KMS-11 (cell line): ENCODE measurements around the gene CRMP1.
A peak's percentile ranks its signal among the peaks of the same experiment; 100 is the strongest.

Experiments
- H2AFZ ChIP-seq: fragments of 200-600 bp; sonication (generic); 2 replicates; pipeline ENCODE4 v1.6.1; 2016; ENCODE audit warnings: antibody characterized with exemption, mixed run types, low read depth
- H3K27ac ChIP-seq: fragments of 200-600 bp; sonication (generic); 2 replicates; pipeline ENCODE4 v1.6.1; 2016; ENCODE audit warnings: mild to moderate bottlenecking, mixed run types
- H3K27me3 ChIP-seq: fragments of 200-600 bp; sonication (generic); 2 replicates; pipeline ENCODE4 v1.6.1; 2017; ENCODE audit warnings: mild to moderate bottlenecking, low read depth, mixed run types, moderate library complexity; ENCODE audit not compliant: insufficient read depth
- H3K36me3 ChIP-seq: fragments of 200-600 bp; sonication (generic); 2 replicates; pipeline ENCODE4 v1.6.1; 2017; ENCODE audit warnings: mild to moderate bottlenecking, mixed run types; ENCODE audit not compliant: insufficient read depth
- H3K4me1 ChIP-seq: fragments of 200-600 bp; sonication (generic); 2 replicates; pipeline ENCODE4 v1.6.1; 2016; ENCODE audit warnings: mild to moderate bottlenecking, low read depth, mixed run types; ENCODE audit not compliant: poor library complexity, severe bottlenecking
- H3K4me2 ChIP-seq: fragments of 200-600 bp; sonication (generic); 2 replicates; pipeline ENCODE4 v1.7.0; 2016; ENCODE audit warnings: mild to moderate bottlenecking, mixed run types
- H3K4me3 ChIP-seq: fragments of 200-600 bp; sonication (generic); IDR thresholded peaks from 2 replicates; pipeline ENCODE4 v1.6.1; 2017; ENCODE audit warnings: low read depth, low read length, mixed read lengths; ENCODE audit not compliant: insufficient read depth
- H3K79me2 ChIP-seq: fragments of 200-600 bp; sonication (generic); 2 replicates; pipeline ENCODE4 v1.6.1; 2016; ENCODE audit warnings: low read depth, mixed run types; ENCODE audit not compliant: insufficient read depth
- H3K9ac ChIP-seq: fragments of 200-600 bp; sonication (generic); 2 replicates; pipeline ENCODE4 v1.6.1; 2016; ENCODE audit warnings: mild to moderate bottlenecking, mixed run types
- H4K20me1 ChIP-seq: fragments of 200-600 bp; sonication (generic); 2 replicates; pipeline ENCODE4 v1.6.1; 2016; ENCODE audit warnings: mild to moderate bottlenecking, mixed run types; ENCODE audit not compliant: insufficient read depth
- TF ChIP-seq, protein P1 (sequence below): fragments of 200-600 bp; sonication (generic); conservative IDR thresholded peaks from 2 replicates; pipeline ENCODE4 v1.6.1; 2017; ENCODE audit warnings: low read depth, mild to moderate bottlenecking, antibody characterized with exemption, low read length, moderate library complexity, mixed read lengths

The CRMP1 gene

GRCh38 chr4:5890063-5890727 lies 2.7 kb downstream of the CRMP1 start:
- Histone ChIP-seq H3K36me3 (no peaks in the 10 kb centered on the region), H3K9ac (no peak overlapping the region), H2AFZ (no peak overlapping the region), H3K27me3 (no peaks in the 10 kb centered on the region), H3K27ac (no peak overlapping the region), H4K20me1 (no peaks in the 10 kb centered on the region), H3K4me3 (no peak overlapping the region), H3K79me2 (no peaks in the 10 kb centered on the region), H3K4me1 (no peaks in the 10 kb centered on the region), H3K4me2 (no peak overlapping the region)
- TF ChIP-seq, protein P1, sequence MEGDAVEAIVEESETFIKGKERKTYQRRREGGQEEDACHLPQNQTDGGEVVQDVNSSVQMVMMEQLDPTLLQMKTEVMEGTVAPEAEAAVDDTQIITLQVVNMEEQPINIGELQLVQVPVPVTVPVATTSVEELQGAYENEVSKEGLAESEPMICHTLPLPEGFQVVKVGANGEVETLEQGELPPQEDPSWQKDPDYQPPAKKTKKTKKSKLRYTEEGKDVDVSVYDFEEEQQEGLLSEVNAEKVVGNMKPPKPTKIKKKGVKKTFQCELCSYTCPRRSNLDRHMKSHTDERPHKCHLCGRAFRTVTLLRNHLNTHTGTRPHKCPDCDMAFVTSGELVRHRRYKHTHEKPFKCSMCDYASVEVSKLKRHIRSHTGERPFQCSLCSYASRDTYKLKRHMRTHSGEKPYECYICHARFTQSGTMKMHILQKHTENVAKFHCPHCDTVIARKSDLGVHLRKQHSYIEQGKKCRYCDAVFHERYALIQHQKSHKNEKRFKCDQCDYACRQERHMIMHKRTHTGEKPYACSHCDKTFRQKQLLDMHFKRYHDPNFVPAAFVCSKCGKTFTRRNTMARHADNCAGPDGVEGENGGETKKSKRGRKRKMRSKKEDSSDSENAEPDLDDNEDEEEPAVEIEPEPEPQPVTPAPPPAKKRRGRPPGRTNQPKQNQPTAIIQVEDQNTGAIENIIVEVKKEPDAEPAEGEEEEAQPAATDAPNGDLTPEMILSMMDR: no peak

DNA sequence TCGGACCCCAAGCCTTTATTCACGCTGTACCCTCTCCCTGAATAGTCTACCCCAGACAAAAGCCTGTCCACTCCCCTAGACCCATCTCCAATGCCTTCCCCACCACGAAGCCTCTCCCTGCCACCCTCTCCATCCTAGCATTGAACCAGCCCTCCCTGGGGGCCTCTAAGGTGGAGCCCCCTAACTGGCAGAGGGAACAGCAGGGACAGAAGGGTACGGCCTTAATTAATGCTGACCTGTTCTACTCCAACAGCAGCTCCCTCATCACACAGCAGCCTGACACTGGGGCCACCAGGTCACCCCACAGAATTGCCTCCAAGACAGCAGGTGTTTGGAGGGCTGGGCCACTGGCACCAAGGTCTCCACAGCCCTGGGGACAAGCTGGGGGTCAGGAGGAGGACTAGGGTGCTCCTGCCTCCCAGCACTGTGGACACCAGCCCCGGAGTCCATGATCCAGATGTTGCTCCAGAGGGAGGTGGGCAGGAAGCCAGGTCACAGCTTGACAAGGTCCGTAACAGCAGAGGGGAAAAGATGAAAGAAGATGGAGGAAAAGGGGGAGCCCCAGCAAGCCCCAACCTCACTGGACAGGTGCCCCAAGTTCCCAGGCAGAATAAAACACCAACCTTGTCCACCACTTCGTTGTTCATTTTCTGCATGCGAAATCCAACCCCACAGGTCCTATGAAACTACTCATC lies 3.7 kb downstream of the CRMP1 start:
- no peak overlapping the region for H2AFZ ChIP-seq
- no peaks in the 10 kb centered on the region for H4K20me1 ChIP-seq
- TF ChIP-seq, protein P1: no peak
- H3K36me3 ChIP-seq: no peaks in the 10 kb centered on the region
- H3K27me3 ChIP-seq: no peaks in the 10 kb centered on the region
- no peak overlapping the region for H3K27ac ChIP-seq
- H3K4me2 ChIP-seq: no peak overlapping the region
- H3K4me1 ChIP-seq: no peaks in the 10 kb centered on the region
- H3K4me3 ChIP-seq: no peak overlapping the region
- H3K79me2 ChIP-seq: no peaks in the 10 kb centered on the region
- no peak overlapping the region for H3K9ac ChIP-seq

- 0 out of 2 replicates have a peak overlapping the region, but pooled peaks have one; percentile 13 for H3K4me2 ChIP-seq
- H3K27me3 ChIP-seq: no peaks in the 10 kb centered on the region
- H3K27ac ChIP-seq: no peak overlapping the region
- no peaks in the 10 kb centered on the region for H3K4me1 ChIP-seq
- H4K20me1 ChIP-seq: no peaks in the 10 kb centered on the region
- H3K79me2 ChIP-seq: no peaks in the 10 kb centered on the region
- peak overlapping the region; percentile 30; the same call in 1 of the 2 replicates for H2AFZ ChIP-seq
- no peak overlapping the region for H3K4me3 ChIP-seq
- H3K36me3 ChIP-seq: no peaks in the 10 kb centered on the region
- no peak overlapping the region for H3K9ac ChIP-seq
- TF ChIP-seq, protein P1: no peak
These were observed 4.5 kb downstream of the CRMP1 start for GRCh38 chr4:5888222-5889001.

- H2AFZ ChIP-seq: peak overlapping the region; percentile 30; the same call in 1 of the 2 replicates
- H3K27me3 ChIP-seq: no peaks in the 10 kb centered on the region
- H3K4me2 ChIP-seq: 0 out of 2 replicates have a peak overlapping the region, but pooled peaks have one; percentile 13
- H3K27ac ChIP-seq: no peak overlapping the region
- H3K36me3 ChIP-seq: no peaks in the 10 kb centered on the region
- no peaks in the 10 kb centered on the region for H3K79me2 ChIP-seq
- no peak overlapping the region for H3K9ac ChIP-seq
- TF ChIP-seq, protein P1: no peak
- H3K4me1 ChIP-seq: no peaks in the 10 kb centered on the region
- H3K4me3 ChIP-seq: no peak overlapping the region
- no peaks in the 10 kb centered on the region for H4K20me1 ChIP-seq
These were observed 5.3 kb downstream of the CRMP1 start for GRCh38 chr4:5887361-5888221.
